HepG2 (cell line): Measurements from ENCODE around the gene PFKL. TPM values are rescaled to one million over a fixed set of nuclear protein-coding genes. Genes with fewer than 3 reads are reported as not detected.

Source experiments
- ATF1 ChIP-seq: IDR thresholded peaks from 2 replicates; pipeline ENCODE4 v1.6.1; 2016; ENCODE audit warnings: mild to moderate bottlenecking, control low read depth
- DPF2 ChIP-seq: sonication (generic); formaldehyde crosslinking; IDR thresholded peaks from 2 replicates; pipeline ENCODE4 v1.4.0; 2020; ENCODE audit warnings: mild to moderate bottlenecking, low read depth, missing genetic modification reagents, borderline replicate concordance
- GMEB2 ChIP-seq: IDR thresholded peaks from 2 replicates; pipeline ENCODE4 v1.6.1; 2016; ENCODE audit warnings: missing biosample characterization, missing genetic modification reagents, low read depth
- KDM1A ChIP-seq: IDR thresholded peaks from 2 replicates; pipeline ENCODE4 v1.6.1; 2016; ENCODE audit warnings: missing compliant biosample characterization
- NAIF1 ChIP-seq: sonication (generic); formaldehyde crosslinking; IDR thresholded peaks from 2 replicates; pipeline ENCODE4 v1.5.0; 2020; ENCODE audit warnings: mild to moderate bottlenecking, missing genetic modification reagents, borderline replicate concordance
- SAP130 ChIP-seq: IDR thresholded peaks from 2 replicates; pipeline ENCODE4 v1.6.1; 2016; ENCODE audit warnings: low read depth
- SMAD3 ChIP-seq: sonication (generic); formaldehyde crosslinking; IDR thresholded peaks from 2 replicates; pipeline ENCODE4 v1.4.0; 2020; ENCODE audit warnings: missing genetic modification reagents
- ZNF207 ChIP-seq: fragments of 450-650 bp; IDR thresholded peaks from 2 replicates; pipeline ENCODE4 v1.6.1; 2016; ENCODE audit warnings: antibody characterized with exemption, borderline replicate concordance
- ZNF292 ChIP-seq: sonication (generic); formaldehyde crosslinking; IDR thresholded peaks from 2 replicates; pipeline ENCODE4 v1.8.1; 2022; ENCODE audit warnings: mild to moderate bottlenecking, low read depth, missing genetic modification reagents, borderline replicate concordance
- ZNF335 ChIP-seq: sonication (generic); formaldehyde crosslinking; IDR thresholded peaks from 2 replicates; pipeline ENCODE4 v1.4.0; 2020; ENCODE audit warnings: missing genetic modification reagents
- ZNF496 ChIP-seq: sonication (generic); formaldehyde crosslinking; IDR thresholded peaks from 2 replicates; pipeline ENCODE4 v1.8.1; 2023; ENCODE audit warnings: mild to moderate bottlenecking, moderate library complexity, missing genetic modification reagents; ENCODE audit not compliant: insufficient replicate concordance
- ZSCAN30 ChIP-seq: sonication (generic); formaldehyde crosslinking; IDR thresholded peaks from 2 replicates; pipeline ENCODE4 v1.5.0; 2020; ENCODE audit warnings: mild to moderate bottlenecking, missing genetic modification reagents
- polyA plus RNA-seq, 8 experiments: library from polyadenylated mRNA; depleted of rRNA in 3 of 8; stranded (reverse) in 7 of 8; unstranded in 1 of 8; fragments of >200 nt; fragmentation: Illumina TruSeq in 4 of 8; extraction: Trizol in 4 of 8; gene quantifications; 2 replicates each; pipeline versions ENCODE4 v1.2.1 to v1.2.3, GENCODE V29; 2011 to 2016; ENCODE audit warnings: low read depth in 4 of 8, missing spikeins in 1 of 8, mixed read lengths in 1 of 8; ENCODE audit not compliant: insufficient read depth in 1 of 8
- total RNA-seq, 5 experiments: library from RNA; depleted of rRNA; stranded (reverse); fragments of >200 nt; fragmentation: Illumina TruSeq; extraction: Trizol; gene quantifications; 2 replicates each; pipeline ENCODE4 v1.2.3, GENCODE V29; 2016; ENCODE audit warnings: low read depth in 1 of 5
- TF ChIP-seq, protein P1 (sequence below): sonication (generic); formaldehyde crosslinking; IDR thresholded peaks from 2 replicates; pipeline ENCODE4 v1.4.0; 2020; ENCODE audit warnings: low read depth, mild to moderate bottlenecking, missing genetic modification reagents
- TF ChIP-seq, protein P2 (sequence below): sonication (generic); formaldehyde crosslinking; IDR thresholded peaks from 2 replicates; pipeline ENCODE4 v1.8.1; 2023; ENCODE audit warnings: mild to moderate bottlenecking, missing genetic modification reagents

Gene PFKL
- total and polyA plus RNA-seq, 2 of the 13 experiments (the other 11 are each of a cell fraction or from before 2014, with no cell fraction given) = 92.8 to 106 TPM

DNA sequence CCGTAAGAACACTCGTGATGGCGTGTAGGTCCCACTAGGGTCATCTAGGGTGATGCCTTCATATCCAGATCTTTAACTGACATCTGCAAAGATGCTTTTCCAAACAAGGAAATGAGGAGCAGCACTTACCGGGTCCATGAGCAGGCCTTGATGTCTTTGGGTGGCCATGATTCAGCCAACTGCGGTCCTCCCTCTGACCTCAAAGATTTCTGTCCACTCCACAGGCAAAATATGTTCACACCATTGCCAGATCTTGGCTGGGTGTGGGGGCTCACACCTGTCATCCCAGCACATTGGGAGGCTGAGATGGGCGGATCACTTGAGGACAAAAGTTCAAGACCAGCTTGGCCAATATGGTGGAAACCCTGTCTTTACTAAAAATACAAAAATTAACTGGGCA lies 71.7 kb downstream of the PFKL start (continued):
- TF ChIP-seq, protein P1, sequence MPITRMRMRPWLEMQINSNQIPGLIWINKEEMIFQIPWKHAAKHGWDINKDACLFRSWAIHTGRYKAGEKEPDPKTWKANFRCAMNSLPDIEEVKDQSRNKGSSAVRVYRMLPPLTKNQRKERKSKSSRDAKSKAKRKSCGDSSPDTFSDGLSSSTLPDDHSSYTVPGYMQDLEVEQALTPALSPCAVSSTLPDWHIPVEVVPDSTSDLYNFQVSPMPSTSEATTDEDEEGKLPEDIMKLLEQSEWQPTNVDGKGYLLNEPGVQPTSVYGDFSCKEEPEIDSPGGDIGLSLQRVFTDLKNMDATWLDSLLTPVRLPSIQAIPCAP (CRISPR knock-in tag) = no peak
- TF ChIP-seq, protein P2, sequence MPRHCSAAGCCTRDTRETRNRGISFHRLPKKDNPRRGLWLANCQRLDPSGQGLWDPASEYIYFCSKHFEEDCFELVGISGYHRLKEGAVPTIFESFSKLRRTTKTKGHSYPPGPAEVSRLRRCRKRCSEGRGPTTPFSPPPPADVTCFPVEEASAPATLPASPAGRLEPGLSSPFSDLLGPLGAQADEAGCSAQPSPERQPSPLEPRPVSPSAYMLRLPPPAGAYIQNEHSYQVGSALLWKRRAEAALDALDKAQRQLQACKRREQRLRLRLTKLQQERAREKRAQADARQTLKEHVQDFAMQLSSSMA (CRISPR knock-in tag) = no peak
- TF ChIP-seq NAIF1 (no peak), ZSCAN30 (CRISPR knock-in tag) (no peak), GMEB2 (CRISPR knock-in tag) (no peak), ZNF292 (CRISPR knock-in tag) (no peak), SAP130 (CRISPR knock-in tag) (no peak), SMAD3 (no peak), ATF1 (CRISPR knock-in tag) (no peak), ZNF335 (CRISPR knock-in tag) (no peak), KDM1A (CRISPR knock-in tag) (no peak), ZNF496 (CRISPR knock-in tag) (no peak), ZNF207 (no peak), DPF2 (CRISPR knock-in tag) (no peak)
